K562 (cell line): ENCODE data around the gene TMEM141. TPM values are rescaled to one million over a fixed set of nuclear protein-coding genes. Genes with fewer than 3 reads are reported as not detected.
A peak's percentile ranks its signal among the peaks of the same experiment; 100 is the strongest.

ENCODE experiments used
- ARID2 ChIP-seq: fragments of 450-650 bp; IDR thresholded peaks from 2 replicates; pipeline ENCODE4 v1.6.1; 2017; ENCODE audit warnings: antibody characterized with exemption, mild to moderate bottlenecking
- BCOR ChIP-seq: fragments of 450-650 bp; IDR thresholded peaks from 2 replicates; pipeline ENCODE4 v1.6.1; 2016
- CAMTA2 ChIP-seq: fragments of 250-450 bp; sonication (Bioruptor Pico); conservative IDR thresholded peaks from 2 replicates; pipeline ENCODE4 v1.5.1; 2022
- COPS2 ChIP-seq: fragments of 450-650 bp; conservative IDR thresholded peaks from 2 replicates; pipeline ENCODE4 v1.6.1; 2016; ENCODE audit warnings: mild to moderate bottlenecking, moderate library complexity
- CTBP1 ChIP-seq: fragments of 450-650 bp; IDR thresholded peaks from 2 replicates; pipeline ENCODE4 v1.6.1; 2016; ENCODE audit warnings: borderline replicate concordance
- EZH2 ChIP-seq: IDR thresholded peaks from 2 replicates; pipeline ENCODE4 v1.6.1; 2012; ENCODE audit warnings: low read depth, mild to moderate bottlenecking, inconsistent platforms, low read length, borderline replicate concordance
- MTF1 ChIP-seq: fragments of 250-450 bp; sonication (Bioruptor Pico); IDR thresholded peaks from 2 replicates; pipeline ENCODE4 v1.9.0; 2021; ENCODE audit warnings: moderate library complexity, mild to moderate bottlenecking, inconsistent platforms, borderline replicate concordance
- NFE2 ChIP-seq: IDR thresholded peaks from 2 replicates; pipeline ENCODE4 v1.6.1; 2014; ENCODE audit warnings: antibody characterized with exemption, low read depth
- SIN3A ChIP-seq, 2 experiments: fragments of 150-350 bp in 1 of 2; IDR thresholded peaks; 2 replicates each; pipeline ENCODE4 v1.6.1; 2011 to 2016; ENCODE audit warnings: borderline replicate concordance in 2 of 2, low read depth in 2 of 2, low read length in 2 of 2, mild to moderate bottlenecking in 2 of 2, moderate library complexity in 2 of 2; ENCODE audit not compliant: control insufficient read depth in 1 of 2
- SMAD4 ChIP-seq: fragments of 250-450 bp; sonication (Bioruptor Pico); conservative IDR thresholded peaks from 2 replicates; pipeline ENCODE4 v1.8.0; 2021; ENCODE audit warnings: inconsistent platforms, mild to moderate bottlenecking, moderate library complexity
- SRSF9 ChIP-seq: fragments of 200-400 bp; formaldehyde crosslinking; IDR thresholded peaks from 2 replicates; pipeline ENCODE4 v1.6.1; 2017; ENCODE audit warnings: low read depth, low read length, borderline replicate concordance
- TCF3 ChIP-seq: sonication (generic); formaldehyde crosslinking; IDR thresholded peaks from 2 replicates; pipeline ENCODE4 v1.4.0; 2020; ENCODE audit warnings: mild to moderate bottlenecking, missing genetic modification reagents
- TEAD2 ChIP-seq: fragments of 450-650 bp; IDR thresholded peaks from 2 replicates; pipeline ENCODE4 v1.6.1; 2016; ENCODE audit warnings: missing genetic modification characterization, control low read depth, missing compliant biosample characterization
- ZNF12 ChIP-seq: sonication (generic); formaldehyde crosslinking; IDR thresholded peaks from 2 replicates; pipeline ENCODE4 v1.4.0; 2020; ENCODE audit warnings: mild to moderate bottlenecking, missing genetic modification reagents
- polyA plus RNA-seq, 8 experiments: library from polyadenylated mRNA; depleted of rRNA in 4 of 8; stranded (reverse) in 5 of 8; unstranded in 3 of 8; fragments of >200 nt; fragmentation: Nextera tagmentation in 2 of 8; fragmentation: Illumina TruSeq in 1 of 8; extraction: Ambion mirVana in 2 of 8; extraction: Trizol in 1 of 8; gene quantifications; 2 replicates each; pipeline versions ENCODE4 v1.2.1 to v1.2.3, GENCODE V29; 2011 to 2014; ENCODE audit warnings: inconsistent platforms in 1 of 8, missing spikeins in 1 of 8
- total RNA-seq, 7 experiments: library from RNA; depleted of rRNA in 6 of 7; stranded (reverse); fragments of >200 nt in 6 of 7; fragmentation: Illumina TruSeq in 2 of 7; extraction: Trizol in 2 of 7; gene quantifications; 2 replicates each; pipeline versions ENCODE4 v1.2.1 to v1.2.3, GENCODE V29; 2011 to 2021; ENCODE audit warnings: low replicate concordance in 1 of 7
- TF ChIP-seq, protein P1 (sequence below): sonication (generic); formaldehyde crosslinking; IDR thresholded peaks from 2 replicates; pipeline ENCODE4 v1.8.0; 2022; ENCODE audit warnings: mild to moderate bottlenecking, missing genetic modification reagents, borderline replicate concordance
- TF ChIP-seq, protein P2 (sequence below): sonication (generic); formaldehyde crosslinking; IDR thresholded peaks from 2 replicates; pipeline ENCODE4 v1.8.1; 2023; ENCODE audit warnings: mild to moderate bottlenecking, missing genetic modification reagents
- TF ChIP-seq, protein P3 (sequence below): fragments of 450-650 bp; formaldehyde crosslinking; IDR thresholded peaks from 2 replicates; pipeline ENCODE4 v1.4.0; 2022; ENCODE audit warnings: missing genetic modification characterization
- TF ChIP-seq, protein P4 (sequence below): fragments of 250-450 bp; sonication (Bioruptor Pico); IDR thresholded peaks from 2 replicates; pipeline ENCODE4 v1.4.0; 2020; ENCODE audit warnings: mild to moderate bottlenecking, moderate library complexity

Gene TMEM141
- total and polyA plus RNA-seq, 9 of the 15 experiments (the other 6 are each of a cell fraction or from before 2014, with no cell fraction given) = 21.5 to 123 (median 74.8) TPM

DNA sequence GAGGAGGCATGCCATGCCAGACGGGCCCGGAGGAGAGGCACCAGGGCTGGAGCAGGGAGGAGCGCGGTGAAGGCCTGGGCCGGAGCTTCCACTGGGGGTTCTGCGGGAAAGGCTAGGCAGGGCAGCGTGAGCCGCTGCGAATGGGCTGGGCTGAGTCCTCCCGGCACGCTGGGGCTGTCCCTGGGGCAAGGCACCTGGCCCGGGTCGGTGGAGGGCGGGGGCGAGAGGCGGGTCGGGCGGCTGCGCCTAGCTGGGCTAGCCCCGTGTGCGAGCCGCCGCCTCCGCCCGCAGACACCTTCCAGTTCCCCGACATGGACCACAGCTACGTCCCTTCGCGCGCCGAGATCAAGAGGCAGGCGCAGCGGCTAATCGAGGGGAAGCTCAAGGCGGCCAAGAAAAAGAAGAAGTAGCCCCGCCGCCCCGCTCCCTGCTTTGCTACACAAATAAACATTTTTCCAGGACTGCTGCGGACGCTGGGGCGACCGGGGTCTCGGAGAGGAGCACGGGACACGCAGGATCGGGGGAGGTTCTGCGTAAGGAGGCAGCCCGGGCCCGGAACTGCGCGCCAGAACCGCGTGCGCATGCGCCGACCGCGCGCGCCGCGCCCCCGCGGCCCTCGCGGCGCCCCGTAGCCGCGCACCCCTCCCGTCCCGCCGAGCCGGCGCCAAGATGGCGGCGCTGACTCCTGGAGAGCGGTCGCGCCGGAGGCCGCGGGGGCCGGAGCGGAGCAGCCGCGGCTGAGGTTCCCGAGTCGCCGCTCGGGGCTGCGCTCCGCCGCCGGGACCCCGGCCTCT, 16.3 kb downstream of the TMEM141 start, which contains the start of gene RABL6 (continued):
- TF ChIP-seq, protein P1, sequence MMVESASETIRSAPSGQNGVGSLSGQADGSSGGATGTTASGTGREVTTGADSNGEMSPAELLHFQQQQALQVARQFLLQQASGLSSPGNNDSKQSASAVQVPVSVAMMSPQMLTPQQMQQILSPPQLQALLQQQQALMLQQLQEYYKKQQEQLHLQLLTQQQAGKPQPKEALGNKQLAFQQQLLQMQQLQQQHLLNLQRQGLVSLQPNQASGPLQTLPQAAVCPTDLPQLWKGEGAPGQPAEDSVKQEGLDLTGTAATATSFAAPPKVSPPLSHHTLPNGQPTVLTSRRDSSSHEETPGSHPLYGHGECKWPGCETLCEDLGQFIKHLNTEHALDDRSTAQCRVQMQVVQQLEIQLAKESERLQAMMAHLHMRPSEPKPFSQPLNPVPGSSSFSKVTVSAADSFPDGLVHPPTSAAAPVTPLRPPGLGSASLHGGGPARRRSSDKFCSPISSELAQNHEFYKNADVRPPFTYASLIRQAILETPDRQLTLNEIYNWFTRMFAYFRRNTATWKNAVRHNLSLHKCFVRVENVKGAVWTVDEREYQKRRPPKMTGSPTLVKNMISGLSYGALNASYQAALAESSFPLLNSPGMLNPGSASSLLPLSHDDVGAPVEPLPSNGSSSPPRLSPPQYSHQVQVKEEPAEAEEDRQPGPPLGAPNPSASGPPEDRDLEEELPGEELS = no peak
- TF ChIP-seq SMAD4 (peak; percentile 89), MTF1 (CRISPR knock-in tag) (no peak), SRSF9 (no peak), COPS2 (no peak), BCOR (peak; percentile 24; the same call in 1 of the 2 replicates), CTBP1 (peak; percentile 74), ZNF12 (CRISPR knock-in tag) (0 out of 2 replicates have a peak, but pooled peaks have one; percentile 38), SIN3A (IDR thresholded peaks at IDR 0.05; ENCODE audit: borderline replicate concordance in 2 of 2, control insufficient read depth in 1 of 2, low read depth in 2 of 2, low read length in 2 of 2) (peak in 1 of 2 experiments; percentile 77; a peak in 2 of 4 replicates), EZH2 (no peak), ARID2 (no peak), TEAD2 (no peak), TCF3 (CRISPR knock-in tag) (peak; percentile 4; the same call in 1 of the 2 replicates), NFE2 (no peak), CAMTA2 (CRISPR knock-in tag) (no peak)
- TF ChIP-seq, protein P2, sequence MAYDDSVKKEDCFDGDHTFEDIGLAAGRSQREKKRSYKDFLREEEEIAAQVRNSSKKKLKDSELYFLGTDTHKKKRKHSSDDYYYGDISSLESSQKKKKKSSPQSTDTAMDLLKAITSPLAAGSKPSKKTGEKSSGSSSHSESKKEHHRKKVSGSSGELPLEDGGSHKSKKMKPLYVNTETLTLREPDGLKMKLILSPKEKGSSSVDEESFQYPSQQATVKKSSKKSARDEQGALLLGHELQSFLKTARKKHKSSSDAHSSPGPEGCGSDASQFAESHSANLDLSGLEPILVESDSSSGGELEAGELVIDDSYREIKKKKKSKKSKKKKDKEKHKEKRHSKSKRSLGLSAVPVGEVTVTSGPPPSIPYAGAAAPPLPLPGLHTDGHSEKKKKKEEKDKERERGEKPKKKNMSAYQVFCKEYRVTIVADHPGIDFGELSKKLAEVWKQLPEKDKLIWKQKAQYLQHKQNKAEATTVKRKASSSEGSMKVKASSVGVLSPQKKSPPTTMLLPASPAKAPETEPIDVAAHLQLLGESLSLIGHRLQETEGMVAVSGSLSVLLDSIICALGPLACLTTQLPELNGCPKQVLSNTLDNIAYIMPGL (CRISPR knock-in tag) = peak; percentile 73; the same call in 1 of the 2 replicates
- TF ChIP-seq, protein P3, sequence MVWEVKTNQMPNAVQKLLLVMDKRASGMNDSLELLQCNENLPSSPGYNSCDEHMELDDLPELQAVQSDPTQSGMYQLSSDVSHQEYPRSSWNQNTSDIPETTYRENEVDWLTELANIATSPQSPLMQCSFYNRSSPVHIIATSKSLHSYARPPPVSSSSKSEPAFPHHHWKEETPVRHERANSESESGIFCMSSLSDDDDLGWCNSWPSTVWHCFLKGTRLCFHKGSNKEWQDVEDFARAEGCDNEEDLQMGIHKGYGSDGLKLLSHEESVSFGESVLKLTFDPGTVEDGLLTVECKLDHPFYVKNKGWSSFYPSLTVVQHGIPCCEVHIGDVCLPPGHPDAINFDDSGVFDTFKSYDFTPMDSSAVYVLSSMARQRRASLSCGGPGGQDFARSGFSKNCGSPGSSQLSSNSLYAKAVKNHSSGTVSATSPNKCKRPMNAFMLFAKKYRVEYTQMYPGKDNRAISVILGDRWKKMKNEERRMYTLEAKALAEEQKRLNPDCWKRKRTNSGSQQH (CRISPR knock-in tag) = no peak
- TF ChIP-seq, protein P4, sequence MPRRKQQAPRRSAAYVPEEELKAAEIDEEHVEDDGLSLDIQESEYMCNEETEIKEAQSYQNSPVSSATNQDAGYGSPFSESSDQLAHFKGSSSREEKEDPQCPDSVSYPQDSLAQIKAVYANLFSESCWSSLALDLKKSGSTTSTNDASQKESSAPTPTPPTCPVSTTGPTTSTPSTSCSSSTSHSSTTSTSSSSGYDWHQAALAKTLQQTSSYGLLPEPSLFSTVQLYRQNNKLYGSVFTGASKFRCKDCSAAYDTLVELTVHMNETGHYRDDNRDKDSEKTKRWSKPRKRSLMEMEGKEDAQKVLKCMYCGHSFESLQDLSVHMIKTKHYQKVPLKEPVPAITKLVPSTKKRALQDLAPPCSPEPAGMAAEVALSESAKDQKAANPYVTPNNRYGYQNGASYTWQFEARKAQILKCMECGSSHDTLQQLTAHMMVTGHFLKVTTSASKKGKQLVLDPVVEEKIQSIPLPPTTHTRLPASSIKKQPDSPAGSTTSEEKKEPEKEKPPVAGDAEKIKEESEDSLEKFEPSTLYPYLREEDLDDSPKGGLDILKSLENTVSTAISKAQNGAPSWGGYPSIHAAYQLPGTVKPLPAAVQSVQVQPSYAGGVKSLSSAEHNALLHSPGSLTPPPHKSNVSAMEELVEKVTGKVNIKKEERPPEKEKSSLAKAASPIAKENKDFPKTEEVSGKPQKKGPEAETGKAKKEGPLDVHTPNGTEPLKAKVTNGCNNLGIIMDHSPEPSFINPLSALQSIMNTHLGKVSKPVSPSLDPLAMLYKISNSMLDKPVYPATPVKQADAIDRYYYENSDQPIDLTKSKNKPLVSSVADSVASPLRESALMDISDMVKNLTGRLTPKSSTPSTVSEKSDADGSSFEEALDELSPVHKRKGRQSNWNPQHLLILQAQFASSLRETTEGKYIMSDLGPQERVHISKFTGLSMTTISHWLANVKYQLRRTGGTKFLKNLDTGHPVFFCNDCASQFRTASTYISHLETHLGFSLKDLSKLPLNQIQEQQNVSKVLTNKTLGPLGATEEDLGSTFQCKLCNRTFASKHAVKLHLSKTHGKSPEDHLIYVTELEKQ (CRISPR knock-in tag) = no peak
